ENCODE data around the gene PLA2G2D.

Gene PLA2G2D

DNA sequence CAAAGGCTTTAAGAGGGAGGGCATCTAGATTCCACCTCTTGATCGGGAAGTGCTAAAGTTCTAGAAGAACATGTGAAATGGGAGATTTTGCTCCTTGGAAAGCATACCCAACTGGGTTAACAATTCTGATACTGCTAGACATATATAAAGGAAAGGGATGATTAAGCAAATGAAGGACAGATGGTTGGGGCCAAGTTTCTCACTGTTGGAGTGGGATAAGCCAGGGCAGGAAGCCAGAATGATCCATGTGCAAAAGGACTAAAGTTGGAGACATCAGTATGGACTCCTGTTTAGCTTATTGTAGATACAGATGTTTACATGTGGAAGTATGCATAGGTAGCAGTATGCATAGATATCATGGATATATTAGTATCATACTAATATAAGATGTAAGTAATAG is 32.5 kb downstream of the PLA2G2D start:
- DNase-seq (ENCODE audit: low read depth), result no peak

DNA sequence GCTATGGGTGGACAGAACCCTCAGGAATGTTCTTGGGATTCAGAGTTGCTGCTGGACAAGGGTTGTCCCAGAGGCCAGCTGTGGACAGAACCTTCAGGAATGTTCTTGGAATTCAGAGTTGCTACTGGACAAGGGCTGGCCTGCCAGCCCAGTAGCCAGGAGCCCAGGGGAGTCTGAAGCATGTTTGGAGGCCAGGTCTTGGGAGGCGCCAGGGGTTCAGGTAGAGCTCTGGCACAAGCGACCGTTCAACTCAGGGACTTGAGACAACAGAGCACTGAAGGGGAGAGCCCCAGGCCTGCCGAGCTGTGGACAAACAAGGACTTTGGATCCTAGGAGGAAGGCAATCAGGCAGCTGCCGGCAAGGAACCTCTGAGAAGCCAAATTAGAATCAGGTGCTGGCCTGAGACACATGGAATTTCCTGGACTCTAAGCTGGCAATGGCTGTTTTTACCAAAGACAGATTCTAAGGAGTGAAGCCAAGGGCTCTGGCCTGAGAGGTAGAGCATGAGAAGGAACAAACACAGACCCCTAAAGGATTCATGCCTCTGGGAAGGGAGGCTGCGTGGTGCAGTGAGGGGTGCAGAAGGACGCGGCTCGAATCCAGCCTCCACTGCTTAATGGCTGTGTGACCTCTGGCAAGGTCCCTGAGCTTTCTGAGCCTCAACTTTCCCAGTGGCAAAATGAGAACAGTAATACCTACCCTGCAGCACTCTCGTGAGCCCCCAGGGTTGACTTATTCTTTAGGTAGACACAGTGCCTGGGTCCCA is 36.0 kb downstream of the PLA2G2D start:
- no peak for DNase-seq (ENCODE audit: low read depth)

DNA sequence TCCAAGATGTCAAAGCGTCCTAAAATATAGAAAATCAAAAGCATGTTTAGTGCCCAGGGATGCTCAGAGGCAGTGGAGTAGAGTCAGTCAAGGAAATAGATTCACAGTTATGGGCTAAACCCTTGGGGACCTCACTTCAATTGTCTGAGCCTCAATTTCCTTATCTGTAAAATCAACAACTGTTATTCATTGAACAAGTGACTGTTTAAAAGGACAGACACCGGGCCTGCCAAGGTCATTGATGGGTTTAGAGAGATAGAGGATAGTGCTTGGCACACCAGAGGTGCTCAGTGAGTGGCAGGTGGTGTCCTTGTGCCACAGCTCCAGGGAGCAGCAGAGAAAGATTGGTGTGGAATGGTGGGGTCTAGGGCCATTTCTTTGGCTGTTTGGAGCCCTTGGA is 36.6 kb downstream of the PLA2G2D start:
- no peak for DNase-seq (ENCODE audit: low read depth)

DNA sequence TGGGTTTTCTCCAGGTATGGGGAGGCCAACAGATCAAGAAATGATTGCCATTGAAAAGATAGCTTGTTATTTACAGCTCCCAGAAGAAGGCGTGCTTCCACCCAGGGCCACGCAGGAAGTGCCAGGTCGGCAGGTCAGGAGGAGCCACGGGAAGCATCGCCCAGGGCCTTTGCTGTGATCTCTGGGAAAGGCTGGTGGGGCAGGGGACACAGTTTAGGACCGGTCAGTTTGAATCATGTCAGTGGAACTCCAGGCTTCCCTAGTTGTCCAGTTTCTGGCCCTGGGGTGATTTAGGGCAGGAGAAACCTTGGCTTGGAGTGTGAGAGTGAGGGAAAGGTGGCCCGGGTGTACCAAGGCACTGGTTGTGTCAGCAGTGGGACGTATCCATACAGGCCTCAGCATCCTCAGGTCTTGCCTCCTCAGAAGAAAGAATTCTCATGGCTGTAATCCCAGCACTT is 38.0 kb downstream of the PLA2G2D start:
- DNase-seq (ENCODE audit: low read depth), result no peak

DNA sequence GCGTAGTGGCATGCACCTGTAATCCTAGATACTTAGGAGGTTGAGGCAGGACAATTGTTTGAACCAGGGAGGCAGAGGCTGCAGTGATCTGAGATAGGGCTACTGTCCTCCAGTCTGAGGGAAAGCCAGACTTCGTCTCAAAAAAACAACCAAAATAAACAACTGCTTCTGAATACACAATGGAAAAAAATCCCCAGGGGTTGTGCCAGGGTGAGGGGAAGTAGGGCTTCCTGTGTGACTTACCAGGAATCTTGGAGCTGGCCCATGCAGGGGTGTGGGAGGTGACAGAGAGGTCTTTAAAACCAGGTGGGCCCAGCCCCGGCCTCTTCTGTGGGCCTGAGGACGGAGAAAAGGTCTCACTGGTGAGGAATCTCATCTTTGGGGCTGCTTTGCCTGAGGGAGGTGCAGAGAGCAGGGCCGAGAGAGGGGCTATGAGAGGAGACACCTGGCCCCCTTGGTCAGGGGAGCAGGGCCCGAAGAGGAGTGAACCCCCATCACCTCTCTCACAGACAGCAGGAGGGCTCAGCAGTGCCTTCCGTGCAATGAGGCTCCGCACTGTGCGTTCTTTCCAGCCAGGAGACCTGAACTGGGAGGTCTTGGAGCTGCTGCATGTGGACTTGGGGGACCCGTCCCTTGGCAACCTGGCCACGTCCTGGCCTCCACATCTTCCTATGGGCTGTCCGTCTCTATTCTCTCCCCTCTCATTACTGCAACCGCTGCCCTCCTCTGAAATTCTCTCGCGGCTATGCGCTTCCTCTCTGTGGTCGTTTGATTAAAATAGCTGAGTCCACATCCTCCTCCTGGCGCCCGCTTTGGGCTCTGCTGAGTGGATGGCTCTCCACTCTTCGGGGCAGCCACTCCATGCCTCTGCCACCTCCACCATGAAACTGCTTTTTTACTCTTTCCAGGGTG is 38.6 kb downstream of the PLA2G2D start:
- no peak for DNase-seq (ENCODE audit: low read depth)

DNA sequence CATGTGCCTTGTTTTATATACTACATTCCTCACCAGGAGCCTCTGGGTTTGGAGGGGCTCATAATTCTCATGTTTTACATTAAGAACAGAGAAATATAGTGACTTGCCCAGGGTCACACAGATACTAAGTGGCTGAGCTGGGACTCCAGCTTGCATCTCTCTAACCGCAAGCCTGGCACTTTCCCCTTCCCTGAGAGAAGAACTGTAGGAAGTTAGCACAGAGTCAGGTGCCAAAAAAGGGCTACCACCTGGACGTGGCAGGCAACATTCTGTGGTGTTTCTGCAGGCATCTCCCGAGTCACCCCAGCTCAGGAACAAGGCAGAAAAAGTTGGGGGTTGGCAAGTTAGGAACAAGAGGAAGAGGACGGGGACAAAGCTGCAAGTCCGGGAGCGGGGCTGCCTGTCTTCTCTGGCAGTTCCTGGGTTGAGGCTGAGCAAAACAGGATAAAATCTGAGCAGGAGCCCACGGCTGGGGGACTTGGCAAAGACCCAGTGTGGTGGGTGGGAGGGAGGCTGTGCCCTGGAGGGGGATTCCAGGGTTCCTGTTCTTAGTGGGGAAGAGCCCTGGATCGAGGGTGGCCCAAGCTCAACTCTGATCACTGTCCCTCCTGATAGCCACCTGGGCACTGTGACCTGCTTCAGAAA is 39.6 kb downstream of the PLA2G2D start:
- DNase-seq (ENCODE audit: low read depth), result no peak

DNA sequence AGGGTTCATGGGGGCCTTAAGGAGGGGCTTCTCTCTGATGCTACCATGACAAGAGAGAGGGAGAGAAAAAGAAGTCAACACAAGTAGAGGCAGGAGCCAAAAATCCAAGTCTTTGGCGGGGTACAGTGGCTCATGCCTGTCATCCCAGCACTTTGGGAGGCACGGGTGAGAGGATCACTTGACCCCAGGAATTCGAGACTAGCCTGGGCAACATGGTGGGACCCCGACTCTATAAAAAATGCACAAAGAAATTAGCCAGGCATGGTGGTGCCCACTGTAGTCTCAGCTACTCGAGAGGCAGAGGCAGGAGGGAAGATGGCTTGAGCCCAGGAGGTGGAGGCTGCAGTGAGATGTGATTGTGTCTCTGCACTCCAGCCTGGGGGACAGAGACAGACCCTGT is 40.6 kb downstream of the PLA2G2D start:
- no peak for DNase-seq (ENCODE audit: low read depth)

DNA sequence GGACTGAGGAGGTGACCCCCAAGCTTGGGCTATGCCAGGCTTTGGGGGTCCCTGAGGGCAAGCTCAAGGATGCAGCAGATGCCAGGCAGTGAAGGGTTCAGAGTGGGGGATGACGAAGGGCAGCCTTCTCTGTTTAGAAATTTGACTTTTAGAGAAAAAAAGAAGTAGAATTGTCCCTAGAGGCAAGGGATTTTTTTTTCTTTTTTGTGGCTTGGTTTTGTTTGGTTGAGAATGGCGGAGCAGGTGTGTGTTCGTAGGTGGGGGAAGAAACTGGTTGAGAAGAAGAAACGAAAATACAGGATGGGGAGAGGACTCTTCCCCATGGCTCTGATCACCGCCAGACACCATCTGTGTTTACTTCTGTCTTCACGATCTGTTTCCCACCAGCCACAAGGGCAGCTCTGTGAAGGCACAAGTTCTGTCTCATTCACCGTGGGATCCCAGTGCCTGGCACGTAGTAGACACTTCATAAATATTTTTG is 41.1 kb downstream of the PLA2G2D start:
- DNase-seq (ENCODE audit: low read depth), result no peak

DNA sequence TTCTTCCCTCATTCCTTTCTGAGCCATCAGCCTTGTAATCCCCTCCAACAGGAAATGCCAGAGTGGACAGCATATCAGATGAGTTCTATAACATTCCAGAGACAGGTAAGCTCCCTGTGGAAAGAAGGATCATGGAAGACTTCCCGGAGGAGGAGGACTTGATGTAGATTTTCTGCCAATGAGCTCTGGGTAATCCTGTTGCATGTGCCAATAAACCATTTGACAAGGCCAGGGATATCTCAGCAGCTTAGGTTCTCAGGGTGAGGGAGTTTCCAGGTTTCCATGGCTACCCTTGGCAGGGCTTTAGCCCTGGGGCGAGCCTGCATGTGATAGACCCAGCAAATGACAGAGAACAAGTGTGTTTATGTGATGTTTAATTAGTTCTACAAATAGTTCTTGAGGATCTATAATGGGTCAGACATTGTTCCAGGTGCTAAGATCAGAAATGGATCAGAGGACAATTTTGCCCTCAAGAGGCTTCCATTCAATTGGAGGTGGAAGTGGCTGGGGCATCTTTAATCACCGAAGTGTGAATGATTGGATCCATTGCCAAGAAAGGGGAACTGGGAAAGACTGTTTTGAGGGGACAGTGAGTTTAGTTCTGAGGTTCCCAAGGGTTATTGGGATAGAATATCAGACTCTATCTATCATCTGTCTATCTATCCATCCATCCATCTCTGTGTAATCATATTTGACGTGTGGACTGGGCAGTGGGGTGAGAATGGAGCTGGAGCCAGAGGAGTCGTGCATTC is 42.5 kb downstream of the PLA2G2D start:
- DNase-seq (ENCODE audit: low read depth), result no peak

DNA sequence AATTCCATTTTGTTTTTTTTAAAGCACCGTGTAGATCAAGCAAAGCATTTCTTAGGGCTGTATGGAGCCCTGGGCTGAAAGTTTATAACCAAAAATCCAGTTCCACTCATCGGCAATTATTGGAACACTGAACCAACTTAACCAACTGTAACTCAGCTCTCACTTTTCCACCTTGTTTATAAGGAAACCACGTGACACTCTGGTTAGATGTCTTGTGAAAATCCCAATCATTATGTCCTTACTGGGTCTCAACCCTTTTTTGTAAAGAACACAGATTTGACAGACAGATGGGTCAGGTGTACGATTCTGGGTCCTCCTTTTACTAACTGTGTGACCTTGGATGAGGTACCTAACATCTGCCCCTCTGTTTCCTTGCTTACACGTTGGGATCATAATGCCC is 43.1 kb downstream of the PLA2G2D start:
- DNase-seq (ENCODE audit: low read depth), result no peak

DNA sequence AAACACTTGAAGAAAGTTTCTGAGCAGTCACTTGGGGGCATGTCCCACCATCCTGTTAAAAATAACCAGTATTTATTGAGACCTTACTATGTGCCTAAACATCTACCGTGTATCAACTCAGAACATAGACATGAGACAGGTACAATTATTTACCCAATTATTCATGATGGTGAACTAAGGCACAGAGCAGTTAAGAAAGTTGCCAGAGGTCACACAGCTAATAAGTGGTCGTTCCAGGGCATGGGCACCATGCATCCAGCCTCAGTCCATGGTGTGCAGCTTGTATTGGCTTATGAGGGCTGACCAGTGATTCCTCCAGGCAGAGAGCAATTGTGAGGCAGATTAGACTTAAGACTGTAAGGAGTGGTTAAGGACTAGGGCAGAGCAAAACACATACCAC is 44.0 kb downstream of the PLA2G2D start:
- DNase-seq (ENCODE audit: low read depth), result no peak

DNA sequence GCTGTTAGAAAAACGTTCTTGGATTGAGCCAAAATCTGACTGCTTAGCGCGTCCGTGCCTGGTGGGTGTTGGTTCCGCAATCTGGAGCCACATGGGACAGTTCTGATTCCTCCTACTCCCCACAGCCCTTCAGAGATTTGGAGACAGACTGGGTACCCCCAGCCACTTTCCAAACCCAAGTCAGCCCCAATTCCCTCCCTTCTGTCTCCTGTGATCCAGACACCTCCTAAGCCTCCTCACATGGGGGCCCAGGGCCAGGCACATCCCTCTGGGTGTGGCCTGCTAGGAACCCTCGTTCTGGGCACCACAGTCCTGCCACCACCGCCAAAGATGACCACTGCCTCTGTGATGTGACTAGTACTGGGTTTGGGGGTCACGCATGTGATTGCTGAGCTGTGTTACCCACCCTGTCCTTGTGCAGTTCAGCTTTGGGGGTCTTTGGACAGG is 44.6 kb downstream of the PLA2G2D start:
- DNase-seq (ENCODE audit: low read depth), result no peak

DNA sequence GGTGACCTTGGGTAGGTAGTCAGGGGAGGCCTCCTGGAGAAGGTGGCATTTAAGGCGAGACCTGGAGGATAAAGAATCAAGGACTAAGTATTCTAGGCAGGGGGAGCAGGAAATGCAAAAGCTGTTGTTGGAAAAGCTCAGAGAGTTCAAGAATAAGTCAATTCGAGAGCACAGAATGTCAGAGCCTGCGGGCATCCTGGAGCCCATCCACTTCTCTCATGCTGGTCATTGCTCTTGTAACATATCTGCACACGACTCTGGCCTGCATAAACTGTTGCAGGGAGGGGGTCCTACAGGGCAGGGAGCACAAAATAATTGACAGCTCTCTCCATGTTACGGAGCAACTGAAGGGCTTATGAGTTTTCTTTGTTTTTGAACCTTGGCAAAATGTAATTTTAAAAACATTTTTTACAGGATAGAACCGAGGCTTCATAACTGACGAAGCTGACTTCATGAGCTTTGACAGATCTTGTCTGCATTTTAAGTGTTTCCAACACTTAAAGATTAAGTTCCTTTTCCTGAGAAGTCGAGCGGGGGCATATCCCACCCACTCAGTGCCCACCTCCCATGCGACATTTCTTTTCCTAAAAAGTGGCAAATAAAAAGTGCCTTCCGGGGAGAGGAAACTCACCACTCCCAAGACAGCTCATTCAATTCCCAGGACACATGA is 45.1 kb downstream of the PLA2G2D start:
- no peak for DNase-seq (ENCODE audit: low read depth)

DNA sequence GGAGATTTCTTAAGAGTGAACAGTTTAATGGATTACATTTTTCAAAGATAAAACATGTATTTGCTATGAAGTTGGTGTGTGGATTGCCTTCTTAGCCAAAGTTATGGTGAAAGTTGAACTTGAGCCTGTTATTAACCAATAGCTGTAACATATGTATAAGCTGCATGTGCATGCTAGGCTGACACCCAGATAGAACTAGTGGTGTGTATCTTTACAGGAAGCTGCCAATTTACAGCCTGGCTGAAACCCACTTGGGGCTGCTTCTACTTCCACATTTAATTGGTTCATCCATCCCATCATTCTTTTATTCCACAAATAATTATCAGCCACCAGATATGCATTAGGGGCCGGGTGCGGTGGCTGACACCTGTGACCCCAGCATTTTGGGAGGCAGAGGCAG is 46.1 kb downstream of the PLA2G2D start:
- no peak for DNase-seq (ENCODE audit: low read depth)

DNA sequence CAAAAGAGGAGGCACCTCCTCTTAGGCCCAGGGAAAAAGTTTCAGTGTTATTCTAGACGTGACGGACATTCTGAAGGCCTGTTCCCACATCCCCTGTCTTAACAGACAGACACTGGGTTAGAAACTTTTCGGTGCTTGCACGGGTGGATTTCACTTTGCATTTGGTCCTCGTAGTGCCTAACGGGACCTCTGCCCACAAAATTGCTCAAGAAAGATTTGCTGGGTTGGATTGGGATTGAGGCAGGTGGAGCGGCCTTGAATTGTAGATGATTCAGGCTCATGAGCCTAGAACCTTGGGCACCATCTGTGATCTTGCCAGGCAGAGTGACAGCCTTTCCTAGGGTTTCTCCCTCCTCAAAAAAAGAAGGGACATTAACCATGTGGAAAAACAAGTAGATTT is 46.6 kb downstream of the PLA2G2D start:
- no peak for DNase-seq (ENCODE audit: low read depth)

DNA sequence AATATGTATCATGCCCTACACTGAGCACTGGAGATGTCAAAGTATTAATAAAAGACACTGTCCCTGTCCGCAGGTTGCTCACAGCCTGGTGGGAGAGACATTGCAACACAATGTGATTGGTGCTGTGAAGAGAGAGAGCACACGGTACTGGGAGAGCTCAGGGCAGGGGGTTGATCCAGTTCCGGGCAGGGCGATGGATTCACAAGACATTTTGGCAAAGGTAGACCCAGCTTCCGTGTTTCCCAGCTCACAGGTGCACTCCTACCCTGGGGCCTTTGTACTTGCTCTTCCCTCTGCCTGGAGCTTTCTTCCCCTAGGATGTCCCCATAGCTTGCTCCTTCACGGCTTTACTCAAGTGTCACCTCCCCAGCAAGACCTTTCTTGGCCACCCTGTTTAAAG is 47.9 kb downstream of the PLA2G2D start:
- DNase-seq (ENCODE audit: low read depth), result no peak

DNA sequence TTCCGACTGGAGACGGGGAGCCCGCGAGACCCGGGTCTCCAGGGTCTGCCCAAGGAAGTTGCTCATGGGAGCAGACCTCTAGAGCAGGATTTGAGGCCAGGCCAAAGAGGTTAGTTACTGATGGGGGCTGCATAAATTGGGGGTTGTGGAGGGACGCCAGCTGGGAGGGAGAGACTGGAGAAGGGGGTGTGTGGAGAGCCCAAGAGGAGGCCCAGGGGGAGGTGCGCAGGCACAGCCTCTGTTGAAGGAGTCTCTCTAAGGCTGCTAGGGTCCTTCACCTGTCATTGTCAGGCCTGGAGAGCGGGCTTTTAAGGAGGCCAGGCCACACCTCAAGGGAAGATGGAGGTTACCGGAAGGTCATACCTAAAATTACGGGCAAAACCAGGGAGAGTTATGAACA is 49.0 kb downstream of the PLA2G2D start:
- DNase-seq (ENCODE audit: low read depth), result no peak

DNA sequence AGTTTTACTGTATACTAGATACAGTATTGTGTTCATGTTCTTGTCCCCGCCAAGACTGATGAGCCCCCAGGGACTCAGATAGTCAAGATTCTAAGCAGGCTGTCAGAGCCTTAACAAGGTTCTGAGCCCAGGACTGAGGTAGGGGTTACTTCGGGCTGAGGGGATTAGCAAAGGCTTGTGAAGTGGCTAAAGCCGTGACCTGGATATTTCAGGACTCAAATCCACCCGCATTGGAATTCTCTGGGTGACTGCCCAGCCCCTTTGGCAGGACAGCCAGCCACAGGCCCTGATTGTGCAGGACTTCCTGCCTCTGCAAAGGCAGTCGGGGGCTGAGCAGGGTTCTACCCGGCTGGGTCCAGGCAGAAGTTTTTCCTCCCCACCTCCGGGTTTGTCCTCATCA is 49.5 kb downstream of the PLA2G2D start, which contains the start of gene PLA2G5:
PLA2G5 (plus strand) TSS at position 321 of the 400 bp plus-strand sequence. CDS start 14,637 bp downstream, outside the sequence.
- no peak for DNase-seq (ENCODE audit: low read depth)

DNA sequence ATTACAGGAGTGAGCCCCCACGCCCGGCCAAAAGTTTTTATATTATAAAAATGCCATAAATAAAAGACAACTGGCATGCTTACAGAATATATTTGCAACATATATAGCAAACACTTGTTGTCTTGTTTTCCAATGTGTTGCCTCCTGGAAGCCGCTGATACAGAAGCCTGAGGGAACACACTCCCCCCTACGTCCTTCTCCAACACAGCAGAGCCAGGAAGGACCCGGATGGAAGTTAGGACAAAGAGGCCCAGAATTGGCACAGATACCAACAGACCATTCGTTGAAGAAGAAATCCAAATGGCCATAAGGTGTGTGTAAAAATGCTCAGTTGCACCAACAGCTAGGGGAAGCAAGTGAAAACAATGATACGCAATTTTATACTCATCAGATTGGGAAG is 50.6 kb downstream of the PLA2G2D start:
- no peak for DNase-seq (ENCODE audit: low read depth)

DNA sequence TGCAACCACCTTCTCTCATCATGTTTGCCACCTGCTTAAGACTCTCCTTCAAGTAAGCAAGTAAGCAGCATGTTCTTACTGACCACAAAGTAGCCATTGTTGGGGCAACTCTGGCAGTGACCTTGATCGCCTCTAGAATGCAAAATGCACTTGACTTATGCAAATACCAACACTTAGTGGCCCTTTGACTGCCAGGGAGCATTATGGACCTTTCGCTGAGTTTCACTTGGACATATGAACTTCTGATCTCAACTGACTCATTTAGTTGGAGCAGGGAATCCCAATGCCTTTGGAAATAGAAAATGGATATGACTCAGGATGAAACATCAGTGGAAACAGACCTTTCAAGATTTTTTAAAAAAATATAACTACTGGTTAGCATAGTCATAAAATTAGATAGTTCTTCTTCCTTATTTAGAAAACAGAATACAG is 55.5 kb downstream of the PLA2G2D start:
- DNase-seq (ENCODE audit: low read depth), result no peak
